GM23248 (cell line): ENCODE results near the gene BICDL2. TPM values are rescaled to one million over a fixed set of nuclear protein-coding genes. Genes with fewer than 3 reads are reported as not detected.

Experiments used
- DNase-seq: peaks from one replicate; pipeline ENCODE4 v3.0.0-alpha.2; 2015
- H2AFZ ChIP-seq: fragments of 200-600 bp; sonication (generic); 2 replicates; pipeline ENCODE4 v1.6.1; 2016; ENCODE audit warnings: antibody characterized with exemption
- H3F3A ChIP-seq: fragments of 200-600 bp; sonication (generic); 2 replicates; pipeline ENCODE4 v1.6.1; 2016; ENCODE audit warnings: mild to moderate bottlenecking, antibody characterized with exemption, mixed run types; ENCODE audit not compliant: insufficient read depth
- H3K27ac ChIP-seq: fragments of 200-600 bp; sonication (generic); 2 replicates; pipeline ENCODE4 v1.5.1; 2016; ENCODE audit warnings: mild to moderate bottlenecking
- H3K27me3 ChIP-seq: fragments of 200-600 bp; sonication (generic); replicated peaks from 2 replicates; pipeline ENCODE4 v1.6.1; 2016; ENCODE audit warnings: mild to moderate bottlenecking; ENCODE audit not compliant: insufficient read depth
- H3K36me3 ChIP-seq: fragments of 200-600 bp; sonication (generic); 2 replicates; pipeline ENCODE4 v1.6.1; 2016; ENCODE audit warnings: low read depth, mild to moderate bottlenecking
- H3K4me1 ChIP-seq: fragments of 200-600 bp; sonication (generic); 2 replicates; pipeline ENCODE4 v1.6.1; 2016; ENCODE audit warnings: mild to moderate bottlenecking; ENCODE audit not compliant: insufficient read depth
- H3K4me2 ChIP-seq: fragments of 200-600 bp; sonication (generic); one replicate; pipeline ENCODE4 v1.6.1; 2016; ENCODE audit warnings: mild to moderate bottlenecking; ENCODE audit not compliant: unreplicated experiment
- H3K4me3 ChIP-seq: fragments of 200-600 bp; sonication (generic); 2 replicates; pipeline ENCODE4 v1.5.1; 2016; ENCODE audit warnings: mild to moderate bottlenecking
- H3K79me2 ChIP-seq: fragments of 200-600 bp; sonication (generic); 2 replicates; pipeline ENCODE4 v1.6.1; 2016; ENCODE audit warnings: mild to moderate bottlenecking; ENCODE audit not compliant: insufficient read depth
- H3K9ac ChIP-seq: fragments of 200-600 bp; sonication (generic); 2 replicates; pipeline ENCODE4 v1.6.1; 2016; ENCODE audit warnings: mild to moderate bottlenecking
- H3K9me2 ChIP-seq: fragments of 200-600 bp; sonication (generic); 2 replicates; pipeline ENCODE4 v1.6.1; 2016; ENCODE audit warnings: mixed run types, mild to moderate bottlenecking, moderate library complexity; ENCODE audit not compliant: insufficient read depth
- H3K9me3 ChIP-seq: fragments of 200-600 bp; sonication (generic); one replicate; pipeline ENCODE4 v1.6.1; 2017; ENCODE audit warnings: low read depth
- H4K20me1 ChIP-seq: fragments of 200-600 bp; sonication (generic); 2 replicates; pipeline ENCODE4 v1.6.0; 2016; ENCODE audit not compliant: insufficient read depth
- EZH2 ChIP-seq: fragments of 200-600 bp; sonication (generic); IDR thresholded peaks from 2 replicates; pipeline ENCODE4 v1.6.1; 2018; ENCODE audit warnings: antibody characterized with exemption, mild to moderate bottlenecking; ENCODE audit not compliant: insufficient read depth, poor library complexity, severe bottlenecking
- EZH2phosphoT487 ChIP-seq: fragments of 200-600 bp; sonication (generic); IDR thresholded peaks from 2 replicates; pipeline ENCODE4 v1.6.1; 2018; ENCODE audit warnings: antibody characterized with exemption, moderate library complexity, mild to moderate bottlenecking, low read depth; ENCODE audit not compliant: insufficient read depth
- WGBS, 2 experiments: methylation state at CpG; one replicate each; pipeline ENCODE4 v1.1.6; 2015 to 2017; ENCODE audit warnings: low lambda C conversion rate in 2 of 2, low coverage in 1 of 2; ENCODE audit errors: missing lambda C conversion rate in 2 of 2; 5-methylcytosine and 5-hydroxymethylcytosine counted together
- in situ Hi-C: fragments of 300-500 bp; cut with MboI; formaldehyde crosslinking; loops from 2 replicates; pipeline ENCODE4 v1.15.0; 2020
- polyA plus RNA-seq: library from polyadenylated mRNA; unstranded; fragments of >200 nt; fragmentation: Nextera tagmentation; extraction: Ambion mirVana; gene quantifications from 2 replicates; pipeline ENCODE4 v1.2.1, GENCODE V29; 2016
- total RNA-seq: library from RNA; depleted of rRNA; stranded (reverse); fragments of >200 nt; shearing (Covaris generic); gene quantifications from 2 replicates; pipeline ENCODE4 v1.2.3, GENCODE V29; 2014

BICDL2 gene
- total and polyA plus RNA-seq, 2 experiments from 2014 or later: 0.11 to 0.63 TPM

- in situ Hi-C loops: no loop called here
- H3K79me2 ChIP-seq: no peaks in the 10 kb centered on the region
Measured at GRCh38 chr16:3025032-3026002, 11.4 kb downstream of the BICDL2 start.

GRCh38 chr16:3023669-3024478 is 12.9 kb downstream of the BICDL2 start, which contains the start of the genes HCFC1R1 and THOC6:
Gene HCFC1R1, minus strand, starts transcription at chr16:3023942. Its CDS starts 1 bp downstream, at chr16:3023941.
Gene THOC6, plus strand, starts transcription at chr16:3024035. Its CDS starts 292 bp downstream, at chr16:3024327.
- peak; percentile 99 for DNase-seq
- in situ Hi-C loops: no loop called here
- no peaks in the 10 kb centered on the region for H3K27me3 ChIP-seq
- peak within 1 kb of the TSS; percentile 100 for H3K27ac ChIP-seq
- peak within 1 kb of the TSS; percentile 99 for H3K4me2 ChIP-seq
- peak within 1 kb of the TSS; percentile 98 for H3K9ac ChIP-seq
- H3K9me3 ChIP-seq: no peaks in the 10 kb centered on the region
- peak within 1 kb of the TSS; percentile 86 for H3K4me3 ChIP-seq
- H4K20me1 ChIP-seq: no peaks in the 10 kb centered on the region
- no peak for TF ChIP-seq EZH2phosphoT487
- TF ChIP-seq EZH2: no peak
- WGBS, 2 experiments: 1% methylated on average over 64 to 69 of the region's 69 CpGs
- peaks cover 16% of the 10 kb centered on the region for H3F3A ChIP-seq
- no peaks in the 10 kb centered on the region for H3K9me2 ChIP-seq
- no peaks in the 10 kb centered on the region for H3K79me2 ChIP-seq
- H3K4me1 ChIP-seq: peaks cover 9% of the 10 kb centered on the region
- H2AFZ ChIP-seq: no peak within 1 kb of the TSS
- H3K36me3 ChIP-seq: peaks cover 2% of the 10 kb centered on the region; the same call in 1 of the 2 replicates

More at GRCh38 chr16:3025032-3026002, 11.4 kb downstream of the BICDL2 start:
- TF ChIP-seq EZH2phosphoT487 (no peak), EZH2 (no peak)
- no peak for DNase-seq
- Histone ChIP-seq H3K36me3 (peaks cover 2% of the 10 kb centered on the region; the same call in 1 of the 2 replicates), H3K4me3 (no peak overlapping the region), H3K9me3 (no peaks in the 10 kb centered on the region), H2AFZ (no peak overlapping the region), H3K4me1 (peaks cover 9% of the 10 kb centered on the region), H3K27ac (no peak overlapping the region), H3K9ac (no peak overlapping the region), H4K20me1 (no peaks in the 10 kb centered on the region), H3K4me2 (no peak overlapping the region), H3K9me2 (no peaks in the 10 kb centered on the region), H3K27me3 (no peaks in the 10 kb centered on the region), H3F3A (peaks cover 20% of the 10 kb centered on the region)
- 91 to 92% methylated on average over 17 to 18 of the region's 18 CpGs for WGBS, 2 experiments

GRCh38 chr16:3023415-3023668 is 13.4 kb downstream of the BICDL2 start:
- H3K4me2 ChIP-seq: peak overlapping the region; percentile 99
- no peak for TF ChIP-seq EZH2
- TF ChIP-seq EZH2phosphoT487: no peak
- peaks cover 2% of the 10 kb centered on the region; the same call in 1 of the 2 replicates for H3K36me3 ChIP-seq
- peak overlapping the region; percentile 98 for H3K9ac ChIP-seq
- no peaks in the 10 kb centered on the region for H3K9me2 ChIP-seq
- H2AFZ ChIP-seq: no peak overlapping the region
- H3K79me2 ChIP-seq: no peaks in the 10 kb centered on the region
- no peaks in the 10 kb centered on the region for H4K20me1 ChIP-seq
- in situ Hi-C loops: no loop called here
- peak overlapping the region; percentile 86 for H3K4me3 ChIP-seq
- no peaks in the 10 kb centered on the region for H3K9me3 ChIP-seq
- H3F3A ChIP-seq: peaks cover 13% of the 10 kb centered on the region
- no peaks in the 10 kb centered on the region for H3K27me3 ChIP-seq
- DNase-seq: peak; percentile 89
- WGBS, 2 experiments: 2 to 3% methylated on average over 5 of the region's 6 CpGs
- peaks cover 9% of the 10 kb centered on the region for H3K4me1 ChIP-seq
- H3K27ac ChIP-seq: peak overlapping the region; percentile 100

- H3K9ac ChIP-seq: peak overlapping the region; percentile 98
- no peaks in the 10 kb centered on the region for H4K20me1 ChIP-seq
- H3K27ac ChIP-seq: peak overlapping the region; percentile 100
- peak overlapping the region; percentile 99 for H3K4me2 ChIP-seq
- H3F3A ChIP-seq: peaks cover 13% of the 10 kb centered on the region
- H3K27me3 ChIP-seq: no peaks in the 10 kb centered on the region
- no peaks in the 10 kb centered on the region for H3K9me3 ChIP-seq
- H3K79me2 ChIP-seq: no peaks in the 10 kb centered on the region
- no peaks in the 10 kb centered on the region for H3K9me2 ChIP-seq
- TF ChIP-seq EZH2 (no peak), EZH2phosphoT487 (no peak)
- in situ Hi-C loops: no loop called here
- whole genome bisulfite sequencing, 2 experiments: 0 to 1% methylated on average over 7 to 8 of the region's 8 CpGs
- H2AFZ ChIP-seq: no peak overlapping the region
- H3K4me3 ChIP-seq: peak overlapping the region; percentile 86
- peaks cover 9% of the 10 kb centered on the region for H3K4me1 ChIP-seq
- H3K36me3 ChIP-seq: peaks cover 2% of the 10 kb centered on the region; the same call in 1 of the 2 replicates
- peak; percentile 84 for DNase-seq
Measured at GRCh38 chr16:3022684-3023414, 13.9 kb downstream of the BICDL2 start.
